Peyer's patch (tissue), 4 donors: Measurements from ENCODE around the gene TSPYL2. TPM values are rescaled to one million over a fixed set of nuclear protein-coding genes. Genes with fewer than 3 reads are reported as not detected.

Experiments used
- DNase-seq, 3 donors: peaks; one replicate each; pipeline ENCODE4 v3.0.0-alpha.2; 2017 to 2019
- H3K27ac ChIP-seq, 4 donors: fragments of 200-600 bp; sonication (generic); one replicate each; pipeline ENCODE4 v1.5.1; 2016 to 2019
- H3K27me3 ChIP-seq, 2 donors: fragments of 200-600 bp; sonication (generic); one replicate each; pipeline ENCODE4 v1.5.1; 2019
- H3K36me3 ChIP-seq, 3 donors: fragments of 200-600 bp; sonication (generic); one replicate each; pipeline ENCODE4 v1.5.1; 2016 to 2019
- H3K4me1 ChIP-seq, 4 donors: fragments of 200-600 bp; sonication (generic); one replicate each; pipeline ENCODE4 v1.5.1; 2016 to 2019
- H3K4me3 ChIP-seq, 4 donors: fragments of 200-600 bp; sonication (generic); 1 replicate in 3 of 4; 2 replicates in 1 of 4; pipeline ENCODE4 v1.5.1; 2016 to 2019; ENCODE audit warnings: mild to moderate bottlenecking in 1 of 4
- H3K9me3 ChIP-seq, 4 donors: fragments of 200-600 bp; sonication (generic); one replicate each; pipeline ENCODE4 v1.5.1; 2016 to 2019; ENCODE audit warnings: mild to moderate bottlenecking in 1 of 4
- POLR2A ChIP-seq, 2 donors: fragments of 450-650 bp; IDR thresholded peaks; one replicate each; pipeline ENCODE4 v1.5.1; 2017; ENCODE audit warnings: antibody characterized with exemption in 2 of 2, mild to moderate bottlenecking in 2 of 2, moderate library complexity in 2 of 2
- total RNA-seq, 4 donors: library from RNA; depleted of rRNA; stranded (reverse); fragments of >200 nt; gene quantifications; one replicate each; pipeline ENCODE4 v1.1.0, GENCODE V29; 2016
- TF ChIP-seq, protein P1 (sequence below), 6 experiments: fragments of 450-650 bp in 4 of 6; fragments of 200-600 bp in 2 of 6; sonication (generic) in 1 of 6; IDR thresholded peaks; one replicate each; pipeline ENCODE4 v1.5.1; 2017 to 2019; ENCODE audit warnings: antibody characterized with exemption in 6 of 6, mild to moderate bottlenecking in 3 of 6, moderate library complexity in 1 of 6

Gene TSPYL2
- total RNA-seq, 4 donors from 2014 or later: 14.4 to 241 (median 37.1) TPM

DNA sequence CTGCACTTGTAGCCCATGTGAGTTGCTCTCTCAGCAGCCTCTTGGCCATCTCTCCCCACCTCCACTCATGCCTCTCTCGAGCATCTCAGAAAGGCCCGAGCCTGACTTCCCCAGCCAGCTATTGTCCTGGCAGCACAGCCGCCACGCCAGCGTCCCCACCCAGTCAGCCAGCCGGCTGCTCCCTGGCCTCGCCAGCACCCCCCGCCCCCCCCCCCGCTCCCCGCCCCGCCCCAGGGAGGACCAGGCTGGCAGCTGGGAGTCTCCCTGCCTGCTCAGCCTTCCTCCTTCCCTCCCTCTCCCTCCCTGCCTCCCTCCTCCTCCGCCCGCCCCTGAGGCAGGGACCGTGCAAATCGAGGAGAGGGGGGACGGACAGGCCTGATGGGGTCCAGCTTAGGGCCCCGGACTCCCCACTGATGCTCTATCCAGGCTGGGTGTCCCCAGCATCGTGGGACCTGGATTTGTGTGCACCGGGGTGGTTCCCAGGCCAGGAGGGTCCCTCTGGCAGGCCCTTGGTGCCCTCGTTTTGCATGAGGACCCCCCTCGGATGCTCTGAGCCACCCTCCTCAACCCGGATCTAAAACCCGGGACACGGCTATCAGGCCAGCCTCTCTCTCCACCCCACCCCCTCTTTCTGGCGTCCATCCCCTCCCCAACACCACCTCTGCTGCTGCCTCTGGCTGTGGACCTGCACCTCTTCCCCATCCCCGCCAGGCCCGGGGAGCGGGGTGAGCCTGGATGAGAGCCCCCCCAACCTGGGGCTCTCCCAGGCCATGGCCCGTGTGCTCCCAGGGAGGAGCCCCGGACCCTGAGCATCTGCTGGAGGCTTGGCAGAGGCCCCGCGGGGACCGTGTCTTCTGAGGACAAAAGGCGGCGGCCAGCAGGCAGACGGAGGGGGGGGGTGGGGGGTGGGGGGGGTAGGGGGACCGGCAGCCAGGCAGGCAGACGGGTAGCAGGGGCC lies 33.7 kb upstream of the TSPYL2 start, which contains the start of gene GPR173:
TSS of gene GPR173 (plus strand) at position 621 of the 958 bp plus-strand sequence. CDS start 27,833 bp downstream, outside the sequence.
- no peak for TF ChIP-seq POLR2A (IDR thresholded peaks at IDR 0.05)
- TF ChIP-seq, protein P1, sequence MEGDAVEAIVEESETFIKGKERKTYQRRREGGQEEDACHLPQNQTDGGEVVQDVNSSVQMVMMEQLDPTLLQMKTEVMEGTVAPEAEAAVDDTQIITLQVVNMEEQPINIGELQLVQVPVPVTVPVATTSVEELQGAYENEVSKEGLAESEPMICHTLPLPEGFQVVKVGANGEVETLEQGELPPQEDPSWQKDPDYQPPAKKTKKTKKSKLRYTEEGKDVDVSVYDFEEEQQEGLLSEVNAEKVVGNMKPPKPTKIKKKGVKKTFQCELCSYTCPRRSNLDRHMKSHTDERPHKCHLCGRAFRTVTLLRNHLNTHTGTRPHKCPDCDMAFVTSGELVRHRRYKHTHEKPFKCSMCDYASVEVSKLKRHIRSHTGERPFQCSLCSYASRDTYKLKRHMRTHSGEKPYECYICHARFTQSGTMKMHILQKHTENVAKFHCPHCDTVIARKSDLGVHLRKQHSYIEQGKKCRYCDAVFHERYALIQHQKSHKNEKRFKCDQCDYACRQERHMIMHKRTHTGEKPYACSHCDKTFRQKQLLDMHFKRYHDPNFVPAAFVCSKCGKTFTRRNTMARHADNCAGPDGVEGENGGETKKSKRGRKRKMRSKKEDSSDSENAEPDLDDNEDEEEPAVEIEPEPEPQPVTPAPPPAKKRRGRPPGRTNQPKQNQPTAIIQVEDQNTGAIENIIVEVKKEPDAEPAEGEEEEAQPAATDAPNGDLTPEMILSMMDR (IDR thresholded peaks at IDR 0.05): no peak
- no peak within 1 kb of the TSS for H3K27ac ChIP-seq
- no peaks in the 10 kb centered on the region for H3K4me1 ChIP-seq
- no peaks in the 10 kb centered on the region for H3K9me3 ChIP-seq
- peak in 1 of 3 donors; percentile 56 for DNase-seq
- peak within 1 kb of the TSS; percentile 17 to 41 (median 32) for H3K4me3 ChIP-seq
- H3K36me3 ChIP-seq: no peaks in the 10 kb centered on the region
- no peaks in the 10 kb centered on the region for H3K27me3 ChIP-seq

DNA sequence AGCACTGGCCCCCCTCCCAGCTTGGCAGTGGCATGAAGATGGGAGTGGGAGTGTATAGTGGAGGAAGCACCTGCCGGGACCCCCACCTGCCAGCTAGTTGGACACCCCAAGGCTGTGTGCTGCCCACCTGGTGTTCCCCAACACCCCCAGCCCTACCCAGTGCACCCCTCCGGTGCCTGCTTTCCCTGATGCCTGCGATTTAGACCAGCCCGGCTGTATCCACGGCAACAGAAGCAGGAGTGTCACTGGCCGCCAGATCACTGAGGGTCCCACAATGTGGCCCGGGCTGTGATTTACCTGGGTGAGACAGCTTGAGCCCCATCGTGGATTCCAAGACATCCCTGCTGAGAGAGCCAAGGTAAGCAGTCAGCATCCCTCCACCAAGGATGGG lies 33.0 kb upstream of the TSPYL2 start:
- Histone ChIP-seq H3K4me1 (no peaks in the 10 kb centered on the region), H3K4me3 (peak overlapping the region in 3 of 4 donors; percentile 24 to 41 (median 39)), H3K27ac (no peak overlapping the region), H3K27me3 (no peaks in the 10 kb centered on the region), H3K36me3 (no peaks in the 10 kb centered on the region), H3K9me3 (no peaks in the 10 kb centered on the region)
- no peak for TF ChIP-seq POLR2A (IDR thresholded peaks at IDR 0.05)
- TF ChIP-seq, protein P1 (IDR thresholded peaks at IDR 0.05): no peak
- DNase-seq: no peak

DNA sequence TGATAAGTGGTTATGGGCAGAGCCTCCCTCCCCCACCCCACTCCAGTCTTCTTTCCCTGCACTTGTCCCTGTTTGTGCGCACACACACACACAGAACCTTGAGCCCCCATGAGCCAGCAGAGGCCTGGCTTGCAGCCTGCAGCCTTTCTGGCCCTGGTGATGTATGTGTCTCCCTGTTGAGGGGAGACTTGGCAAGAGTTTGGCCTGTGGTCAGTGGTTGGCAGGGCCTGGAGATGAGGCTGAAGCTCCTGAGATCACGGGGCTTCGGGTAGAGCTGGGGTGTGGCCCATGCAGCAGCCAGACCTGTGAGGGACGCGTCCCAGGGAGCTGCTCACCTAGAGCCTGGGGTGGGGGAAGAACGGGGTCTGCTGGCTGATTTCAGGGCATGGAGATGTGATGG lies 31.3 kb upstream of the TSPYL2 start:
- TF ChIP-seq, protein P1 (IDR thresholded peaks at IDR 0.05): no peak
- TF ChIP-seq POLR2A (IDR thresholded peaks at IDR 0.05): no peak
- H3K4me1 ChIP-seq: no peaks in the 10 kb centered on the region
- H3K9me3 ChIP-seq: no peaks in the 10 kb centered on the region
- H3K27ac ChIP-seq: no peak overlapping the region
- no peak for DNase-seq
- no peaks in the 10 kb centered on the region for H3K36me3 ChIP-seq
- H3K27me3 ChIP-seq: no peaks in the 10 kb centered on the region
- H3K4me3 ChIP-seq: no peak overlapping the region

GRCh38 chrX:53055244-53055849 lies 26.8 kb upstream of the TSPYL2 start:
- Histone ChIP-seq H3K9me3 (no peaks in the 10 kb centered on the region), H3K27me3 (no peaks in the 10 kb centered on the region), H3K36me3 (no peaks in the 10 kb centered on the region), H3K27ac (no peak overlapping the region), H3K4me3 (no peak overlapping the region), H3K4me1 (no peaks in the 10 kb centered on the region)
- DNase-seq: no peak
- TF ChIP-seq, protein P1 (IDR thresholded peaks at IDR 0.05): no peak
- no peak for TF ChIP-seq POLR2A (IDR thresholded peaks at IDR 0.05)

GRCh38 chrX:53056292-53056691 lies 25.9 kb upstream of the TSPYL2 start:
- no peak overlapping the region for H3K27ac ChIP-seq
- H3K9me3 ChIP-seq: no peaks in the 10 kb centered on the region
- no peaks in the 10 kb centered on the region for H3K4me1 ChIP-seq
- no peak for DNase-seq
- no peaks in the 10 kb centered on the region for H3K27me3 ChIP-seq
- TF ChIP-seq, protein P1 (IDR thresholded peaks at IDR 0.05): no peak
- TF ChIP-seq POLR2A (IDR thresholded peaks at IDR 0.05): no peak
- no peak overlapping the region for H3K4me3 ChIP-seq
- H3K36me3 ChIP-seq: no peaks in the 10 kb centered on the region
